ENCODE data around the gene DNER.

DNA sequence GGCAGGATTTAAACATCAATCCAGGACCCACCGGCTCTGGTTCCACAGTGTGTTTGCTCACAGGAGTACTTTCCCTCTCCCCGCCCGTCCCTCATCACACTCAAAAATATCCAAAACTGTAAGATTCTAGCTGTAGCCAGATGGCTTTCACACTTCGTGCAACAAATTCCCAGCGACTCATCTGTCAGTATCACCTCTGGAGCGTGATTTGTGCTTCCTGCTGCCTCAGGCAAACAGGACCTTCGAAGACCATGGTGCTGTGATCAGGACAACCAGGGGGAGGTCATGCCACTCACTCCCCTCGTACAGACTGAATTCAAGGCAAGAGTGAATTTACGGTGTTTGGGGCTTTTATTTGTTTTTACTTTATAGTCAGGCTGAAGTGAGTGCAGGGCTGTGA, 288.8 kb downstream of the DNER start:
- TF ChIP-seq CTCF (IDR thresholded peaks at IDR 0.05; ENCODE audit: insufficient read depth, low read length) (no peak), POLR2AphosphoS5 (IDR thresholded peaks at IDR 0.05; ENCODE audit: low read depth) (no peak)
- TF ChIP-seq, protein P1, sequence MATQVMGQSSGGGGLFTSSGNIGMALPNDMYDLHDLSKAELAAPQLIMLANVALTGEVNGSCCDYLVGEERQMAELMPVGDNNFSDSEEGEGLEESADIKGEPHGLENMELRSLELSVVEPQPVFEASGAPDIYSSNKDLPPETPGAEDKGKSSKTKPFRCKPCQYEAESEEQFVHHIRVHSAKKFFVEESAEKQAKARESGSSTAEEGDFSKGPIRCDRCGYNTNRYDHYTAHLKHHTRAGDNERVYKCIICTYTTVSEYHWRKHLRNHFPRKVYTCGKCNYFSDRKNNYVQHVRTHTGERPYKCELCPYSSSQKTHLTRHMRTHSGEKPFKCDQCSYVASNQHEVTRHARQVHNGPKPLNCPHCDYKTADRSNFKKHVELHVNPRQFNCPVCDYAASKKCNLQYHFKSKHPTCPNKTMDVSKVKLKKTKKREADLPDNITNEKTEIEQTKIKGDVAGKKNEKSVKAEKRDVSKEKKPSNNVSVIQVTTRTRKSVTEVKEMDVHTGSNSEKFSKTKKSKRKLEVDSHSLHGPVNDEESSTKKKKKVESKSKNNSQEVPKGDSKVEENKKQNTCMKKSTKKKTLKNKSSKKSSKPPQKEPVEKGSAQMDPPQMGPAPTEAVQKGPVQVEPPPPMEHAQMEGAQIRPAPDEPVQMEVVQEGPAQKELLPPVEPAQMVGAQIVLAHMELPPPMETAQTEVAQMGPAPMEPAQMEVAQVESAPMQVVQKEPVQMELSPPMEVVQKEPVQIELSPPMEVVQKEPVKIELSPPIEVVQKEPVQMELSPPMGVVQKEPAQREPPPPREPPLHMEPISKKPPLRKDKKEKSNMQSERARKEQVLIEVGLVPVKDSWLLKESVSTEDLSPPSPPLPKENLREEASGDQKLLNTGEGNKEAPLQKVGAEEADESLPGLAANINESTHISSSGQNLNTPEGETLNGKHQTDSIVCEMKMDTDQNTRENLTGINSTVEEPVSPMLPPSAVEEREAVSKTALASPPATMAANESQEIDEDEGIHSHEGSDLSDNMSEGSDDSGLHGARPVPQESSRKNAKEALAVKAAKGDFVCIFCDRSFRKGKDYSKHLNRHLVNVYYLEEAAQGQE (IDR thresholded peaks at IDR 0.05; ENCODE audit: insufficient replicate concordance, low read depth) = no peak
